Testis (tissue), 2 donors: Measurements from ENCODE around the gene GMDS.

ENCODE experiments used
- CTCF ChIP-seq, 3 experiments: fragments of 450-650 bp in 2 of 3; fragments of 200-600 bp in 1 of 3; sonication (generic) in 1 of 3; IDR thresholded peaks; one replicate each; pipeline ENCODE4 v1.5.1; 2016 to 2019; ENCODE audit warnings: antibody characterized with exemption in 3 of 3, mild to moderate bottlenecking in 2 of 3, moderate library complexity in 1 of 3
- POLR2A ChIP-seq: fragments of 450-650 bp; IDR thresholded peaks from one replicate; pipeline ENCODE4 v1.6.1; 2017; ENCODE audit warnings: antibody characterized with exemption, mild to moderate bottlenecking, moderate library complexity

- TF ChIP-seq POLR2A, result no peak
- TF ChIP-seq CTCF (IDR thresholded peaks at IDR 0.05), result no peak
These were observed 591.4 kb downstream of the GMDS start for GRCh38 chr6:1654054-1654453.
